Omental fat pad (tissue), 4 donors: Measurements from ENCODE around the gene VIPR2. TPM values are rescaled to one million over a fixed set of nuclear protein-coding genes. Genes with fewer than 3 reads are reported as not detected.

Experiments
- ATAC-seq: fragments of 150-250 bp; one replicate; pipeline ENCODE4 v1.9.1; 2016; ENCODE audit warnings: mild to moderate bottlenecking, moderate library complexity; ENCODE audit not compliant: low FRiP score
- DNase-seq: peaks from one replicate; pipeline ENCODE4 v3.0.0-alpha.2; 2019; ENCODE audit warnings: low spot score
- CTCF ChIP-seq, 3 donors: fragments of 450-650 bp; IDR thresholded peaks; one replicate each; pipeline ENCODE4 v1.5.1; 2016 to 2017; ENCODE audit warnings: antibody characterized with exemption in 3 of 3, mild to moderate bottlenecking in 3 of 3, moderate library complexity in 2 of 3
- total RNA-seq, 4 donors: library from RNA; depleted of rRNA; stranded (reverse); fragments of >200 nt; gene quantifications; one replicate each; pipeline ENCODE4 v1.1.0, GENCODE V29; 2016

The VIPR2 gene
- total RNA-seq, 4 donors from 2014 or later = 3.6 to 71.0 (median 24.6) TPM

DNA sequence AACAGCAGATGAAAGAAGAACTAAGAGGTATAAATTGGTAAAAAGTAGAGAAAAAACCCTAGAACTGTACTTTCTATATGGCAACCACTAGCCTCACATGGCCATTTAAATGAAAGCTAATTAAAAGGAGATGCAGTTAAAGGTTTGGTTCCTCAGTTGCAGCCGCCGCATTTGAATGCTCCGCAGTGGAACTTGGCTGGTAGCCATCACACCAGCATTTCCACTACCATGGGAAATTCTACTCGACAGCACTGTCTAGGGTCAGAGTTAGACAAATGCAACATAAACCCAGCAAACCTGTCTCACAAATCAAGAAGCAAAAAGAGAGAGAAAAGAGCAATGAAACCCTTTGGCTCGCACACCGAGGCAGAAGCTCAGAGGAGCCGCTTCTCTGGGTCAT is 29.7 kb downstream of the VIPR2 start:
- TF ChIP-seq CTCF (IDR thresholded peaks at IDR 0.05) = no peak
- no peak for ATAC-seq
- DNase-seq = no peak

GRCh38 chr7:159114096-159114495 is 30.6 kb downstream of the VIPR2 start:
- no peak for TF ChIP-seq CTCF (IDR thresholded peaks at IDR 0.05)
- ATAC-seq (no peak), DNase-seq (no peak)

DNA sequence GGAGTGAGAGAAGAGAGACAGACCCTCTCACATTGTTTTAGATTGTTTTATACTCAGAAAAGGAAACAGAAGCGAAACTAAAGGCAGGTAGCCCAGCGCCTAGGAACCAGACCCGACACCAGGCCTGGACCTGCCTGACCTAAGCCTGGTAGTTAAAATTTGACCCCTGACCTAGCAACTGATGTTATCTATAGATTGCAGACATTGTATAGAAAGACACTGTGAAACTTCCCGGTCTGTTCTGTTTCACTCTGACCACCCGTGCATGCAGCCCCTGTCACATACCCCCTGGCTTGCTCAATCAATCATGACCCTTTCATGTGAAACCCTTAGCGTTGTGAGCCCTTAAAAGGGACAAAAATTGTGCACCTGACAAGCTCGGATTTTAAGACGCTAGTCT is 31.6 kb downstream of the VIPR2 start:
- ATAC-seq (no peak), DNase-seq (no peak)
- no peak for TF ChIP-seq CTCF (IDR thresholded peaks at IDR 0.05)

GRCh38 chr7:159112136-159113011 is 32.3 kb downstream of the VIPR2 start:
- DNase-seq (no peak), ATAC-seq (no peak)
- no peak for TF ChIP-seq CTCF (IDR thresholded peaks at IDR 0.05)

DNA sequence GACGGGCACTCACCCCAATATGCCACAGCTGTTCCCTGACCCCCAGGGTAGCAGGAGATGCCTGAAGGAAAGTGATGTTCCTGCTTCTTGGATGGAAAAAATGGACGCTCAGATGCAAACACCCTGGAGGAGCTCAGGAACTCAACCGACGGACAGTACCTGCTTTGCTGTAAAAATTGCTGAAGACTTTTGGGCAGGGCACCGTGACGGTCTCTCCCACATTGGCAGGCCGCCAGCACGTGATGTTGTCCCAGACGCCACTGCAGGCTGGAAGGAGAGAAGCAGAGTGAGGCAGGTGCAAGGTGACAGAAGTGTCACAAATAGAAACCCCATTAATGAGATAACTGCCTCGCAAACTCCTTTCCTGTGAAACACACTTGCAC is 35.0 kb downstream of the VIPR2 start:
- DNase-seq (no peak), ATAC-seq (no peak)
- no peak for TF ChIP-seq CTCF (IDR thresholded peaks at IDR 0.05)

GRCh38 chr7:159108941-159109652 is 35.6 kb downstream of the VIPR2 start:
- no peak for DNase-seq
- peak; percentile 46 for ATAC-seq
- TF ChIP-seq CTCF (IDR thresholded peaks at IDR 0.05) = no peak
